ENCODE results near the gene AIG1. TPM values are rescaled to one million over a fixed set of nuclear protein-coding genes. Genes with fewer than 3 reads are reported as not detected.

Gene AIG1
- polyA plus RNA-seq, 1 experiment = 43.2 TPM

DNA sequence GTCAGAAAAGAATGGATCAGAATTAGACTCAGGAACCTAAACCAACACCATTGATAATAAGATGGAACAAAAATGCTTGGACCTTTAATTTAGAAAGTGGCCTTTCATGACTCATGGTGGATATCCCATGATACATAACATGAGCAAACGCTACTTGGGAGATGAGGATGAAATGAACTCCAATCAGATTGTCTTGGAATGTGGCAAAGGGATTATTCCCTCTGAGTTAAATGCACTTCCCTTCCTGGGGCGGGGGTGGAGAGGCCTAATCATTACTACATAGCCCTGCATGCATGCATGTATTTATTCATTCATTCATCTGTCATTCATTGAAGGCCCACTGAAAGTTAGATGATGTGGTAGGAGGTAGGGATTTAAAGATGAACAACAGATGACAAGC, 174.0 kb downstream of the AIG1 start:
- H3K36me3 ChIP-seq (ENCODE audit: control insufficient read depth, insufficient read depth, low read length) = no peaks in the 10 kb centered on the region
- DNase-seq (ENCODE audit: low read depth) = no peak
- TF ChIP-seq, protein P1, sequence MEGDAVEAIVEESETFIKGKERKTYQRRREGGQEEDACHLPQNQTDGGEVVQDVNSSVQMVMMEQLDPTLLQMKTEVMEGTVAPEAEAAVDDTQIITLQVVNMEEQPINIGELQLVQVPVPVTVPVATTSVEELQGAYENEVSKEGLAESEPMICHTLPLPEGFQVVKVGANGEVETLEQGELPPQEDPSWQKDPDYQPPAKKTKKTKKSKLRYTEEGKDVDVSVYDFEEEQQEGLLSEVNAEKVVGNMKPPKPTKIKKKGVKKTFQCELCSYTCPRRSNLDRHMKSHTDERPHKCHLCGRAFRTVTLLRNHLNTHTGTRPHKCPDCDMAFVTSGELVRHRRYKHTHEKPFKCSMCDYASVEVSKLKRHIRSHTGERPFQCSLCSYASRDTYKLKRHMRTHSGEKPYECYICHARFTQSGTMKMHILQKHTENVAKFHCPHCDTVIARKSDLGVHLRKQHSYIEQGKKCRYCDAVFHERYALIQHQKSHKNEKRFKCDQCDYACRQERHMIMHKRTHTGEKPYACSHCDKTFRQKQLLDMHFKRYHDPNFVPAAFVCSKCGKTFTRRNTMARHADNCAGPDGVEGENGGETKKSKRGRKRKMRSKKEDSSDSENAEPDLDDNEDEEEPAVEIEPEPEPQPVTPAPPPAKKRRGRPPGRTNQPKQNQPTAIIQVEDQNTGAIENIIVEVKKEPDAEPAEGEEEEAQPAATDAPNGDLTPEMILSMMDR (IDR thresholded peaks at IDR 0.05; ENCODE audit: insufficient read depth, low read depth, low read length) = no peak
- ChIA-PET CTCF (interaction anchor here (0.9 to 1.3 kb wide), 2 partner anchors 12 to 193 kb away, joined by 3 read pairs; no protein-coding TSS in a partner anchor), POLR2A (no interaction called here)
- H3K27me3 ChIP-seq (ENCODE audit: control insufficient read depth, insufficient read depth, low read length) = no peaks in the 10 kb centered on the region
- no peak overlapping the region for H3K4me3 ChIP-seq (ENCODE audit: low read depth, low read length)

DNA sequence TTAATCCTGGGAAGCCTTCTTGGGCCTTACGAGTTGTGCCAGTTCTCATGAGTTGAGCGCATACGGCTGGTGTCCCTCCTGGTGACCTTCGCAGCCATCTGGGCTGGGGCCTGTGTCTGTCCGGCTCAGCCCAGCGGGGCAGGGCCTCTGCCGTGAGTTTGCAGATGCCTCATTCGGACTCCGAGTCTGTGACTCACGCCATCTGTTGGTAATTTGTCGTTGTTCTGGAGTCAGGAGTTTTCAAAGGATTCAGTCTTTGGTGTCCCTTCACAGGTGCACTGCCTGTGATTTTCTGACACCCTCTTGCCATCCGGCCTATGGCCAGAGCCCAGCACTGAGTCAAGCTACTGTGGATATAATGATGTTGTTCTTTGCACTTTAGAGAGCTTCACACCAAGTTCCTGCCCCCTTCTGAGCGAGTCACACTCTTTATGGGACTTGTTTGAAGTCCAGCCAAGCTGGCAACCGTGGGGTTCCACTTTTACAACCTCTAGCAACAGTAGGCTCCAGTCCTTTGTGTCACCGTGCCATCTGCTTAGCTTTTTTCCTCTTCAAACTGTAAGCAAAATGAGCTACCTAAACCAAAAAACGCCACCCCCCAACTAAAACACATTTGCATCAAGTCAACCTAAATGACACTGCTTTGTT, 175.6 kb downstream of the AIG1 start:
- TF ChIP-seq, protein P1 (IDR thresholded peaks at IDR 0.05; ENCODE audit: insufficient read depth, low read depth, low read length) = peak; percentile 25; the same call in 1 of the 2 replicates
- ChIA-PET CTCF (interaction anchor here (0.9 to 1.3 kb wide), 4 partner anchors 11 to 543 kb away, joined by 3 read pairs; no protein-coding TSS in a partner anchor), POLR2A (no interaction called here)
- Histone ChIP-seq H3K27me3 (ENCODE audit: control insufficient read depth, insufficient read depth, low read length) (no peaks in the 10 kb centered on the region), H3K36me3 (ENCODE audit: control insufficient read depth, insufficient read depth, low read length) (no peaks in the 10 kb centered on the region), H3K4me3 (ENCODE audit: low read depth, low read length) (no peak overlapping the region)
- peak; percentile 37 for DNase-seq (ENCODE audit: low read depth)

DNA sequence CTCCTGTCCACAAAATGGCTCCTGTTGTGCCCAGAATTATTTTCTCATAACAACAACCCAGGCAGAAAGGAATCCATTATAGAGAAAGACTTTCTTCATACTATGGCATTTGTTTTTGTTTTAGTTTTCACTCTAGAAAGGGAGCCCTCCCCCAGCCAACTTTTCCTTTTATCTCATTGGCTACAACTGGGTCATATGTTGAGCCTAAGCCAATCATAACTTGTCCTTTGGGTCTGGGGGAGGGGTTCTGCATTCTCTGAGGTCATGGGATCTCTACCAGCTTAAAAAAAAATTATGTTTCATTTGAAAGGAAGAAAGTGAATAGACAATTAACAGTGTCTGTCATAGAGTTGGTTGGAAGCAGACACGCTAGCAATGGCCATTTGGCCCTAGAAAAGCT, 177.6 kb downstream of the AIG1 start:
- no peaks in the 10 kb centered on the region for H3K36me3 ChIP-seq (ENCODE audit: control insufficient read depth, insufficient read depth, low read length)
- TF ChIP-seq, protein P1 (IDR thresholded peaks at IDR 0.05; ENCODE audit: insufficient read depth, low read depth, low read length) = no peak
- ChIA-PET POLR2A (no interaction called here), CTCF (no interaction called here)
- H3K27me3 ChIP-seq (ENCODE audit: control insufficient read depth, insufficient read depth, low read length) = no peaks in the 10 kb centered on the region
- DNase-seq (ENCODE audit: low read depth) = no peak
- no peak overlapping the region for H3K4me3 ChIP-seq (ENCODE audit: low read depth, low read length)

DNA sequence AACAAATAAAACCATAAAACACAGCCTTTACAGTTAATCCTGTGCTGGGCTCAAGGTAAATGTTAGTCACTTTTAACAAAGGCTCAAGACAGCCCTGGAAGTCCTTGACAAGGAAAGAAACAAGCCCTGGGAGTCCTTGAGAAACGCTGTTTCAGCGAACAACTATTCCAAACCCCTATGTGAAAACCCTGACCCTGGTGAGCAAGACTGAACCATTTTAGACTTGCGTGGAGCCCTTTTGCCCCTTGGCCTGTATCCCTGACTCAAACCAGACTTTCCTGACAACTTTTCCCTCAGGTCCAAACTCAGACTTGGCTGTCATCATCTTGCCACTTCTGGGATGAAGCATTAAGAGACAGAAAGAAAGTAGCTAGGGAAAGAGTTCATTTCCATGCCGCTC, 180.4 kb downstream of the AIG1 start:
- no peaks in the 10 kb centered on the region for H3K27me3 ChIP-seq (ENCODE audit: control insufficient read depth, insufficient read depth, low read length)
- no peak overlapping the region for H3K4me3 ChIP-seq (ENCODE audit: low read depth, low read length)
- no peaks in the 10 kb centered on the region for H3K36me3 ChIP-seq (ENCODE audit: control insufficient read depth, insufficient read depth, low read length)
- ChIA-PET CTCF (interaction anchor here (1.1 to 1.2 kb wide), 2 partner anchors 11 to 18 kb away, joined by 3 to 4 read pairs; no protein-coding TSS in a partner anchor), POLR2A (no interaction called here)
- TF ChIP-seq, protein P1 (IDR thresholded peaks at IDR 0.05; ENCODE audit: insufficient read depth, low read depth, low read length) = no peak
- DNase-seq (ENCODE audit: low read depth) = no peak

DNA sequence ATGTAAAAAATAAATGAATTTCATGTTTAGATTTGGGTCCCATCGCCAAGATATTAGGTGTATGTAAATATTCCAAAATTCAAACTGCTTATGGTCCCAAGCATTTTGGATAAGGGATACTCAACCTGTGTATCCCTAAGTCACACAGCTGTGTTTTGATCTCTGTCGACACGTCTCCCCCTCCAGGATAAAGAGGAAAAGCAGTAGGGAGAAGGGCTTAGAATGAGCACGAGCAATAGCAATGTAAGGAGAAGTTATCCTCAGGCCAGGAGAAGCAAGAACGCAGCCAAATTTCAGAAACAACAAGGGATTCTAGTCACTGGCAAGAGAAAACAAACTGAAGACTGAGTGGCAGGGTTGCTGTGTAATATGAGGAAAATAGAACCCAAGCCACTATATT, 181.2 kb downstream of the AIG1 start:
- Histone ChIP-seq H3K4me3 (ENCODE audit: low read depth, low read length) (no peak overlapping the region), H3K27me3 (ENCODE audit: control insufficient read depth, insufficient read depth, low read length) (no peaks in the 10 kb centered on the region), H3K36me3 (ENCODE audit: control insufficient read depth, insufficient read depth, low read length) (no peaks in the 10 kb centered on the region)
- TF ChIP-seq, protein P1 (IDR thresholded peaks at IDR 0.05; ENCODE audit: insufficient read depth, low read depth, low read length) = no peak
- DNase-seq (ENCODE audit: low read depth) = no peak
- CTCF ChIA-PET = interaction anchor here (1.2 kb wide), 1 partner anchor 10 kb away, joined by 4 read pairs; no protein-coding TSS in a partner anchor
- POLR2A ChIA-PET = no interaction called here
